Astrocyte (in vitro differentiated cells and primary cell): Measurements from ENCODE around the gene BSCL2.

Experiments used
- CTCF ChIP-seq: IDR thresholded peaks from 2 replicates; pipeline ENCODE4 v1.5.1; 2011; ENCODE audit warnings: low read depth, mild to moderate bottlenecking, inconsistent platforms, low read length, moderate library complexity; ENCODE audit not compliant: insufficient read depth
- EZH2 ChIP-seq: IDR thresholded peaks from 2 replicates; pipeline ENCODE4 v1.6.1; 2012; ENCODE audit warnings: mild to moderate bottlenecking, low read length, inconsistent platforms; ENCODE audit not compliant: insufficient read depth

DNA sequence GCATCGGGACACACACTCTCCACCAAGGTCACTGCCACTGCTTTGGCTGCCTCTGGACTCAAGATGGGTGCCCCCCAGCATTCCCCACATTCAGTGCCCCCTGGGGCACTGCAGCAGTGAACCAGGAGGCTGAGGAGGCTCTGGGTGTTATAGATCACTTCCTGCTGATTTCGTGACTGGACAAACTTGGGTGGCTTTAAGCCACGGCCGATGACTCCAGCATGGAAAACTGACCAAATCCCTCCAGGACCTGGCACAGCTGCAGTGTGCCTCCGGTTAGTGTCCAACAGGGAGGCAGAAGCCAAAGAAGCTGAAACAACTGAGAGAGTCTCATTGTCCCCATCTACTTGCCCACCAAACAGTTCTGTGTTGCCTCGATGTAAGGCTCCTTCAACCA is 59.6 kb downstream of the BSCL2 start:
- no peak for TF ChIP-seq CTCF
- no peak for TF ChIP-seq EZH2
